NCI-H1105 treated with DMSO at 0.1 percent for 48 hours (cell line): ENCODE data around the gene C1QL2.

Experiments
- DNase-seq: peaks from one replicate; lab custom pipeline; 2025; lab: John Stamatoyannopoulos, UW

The C1QL2 gene

DNA sequence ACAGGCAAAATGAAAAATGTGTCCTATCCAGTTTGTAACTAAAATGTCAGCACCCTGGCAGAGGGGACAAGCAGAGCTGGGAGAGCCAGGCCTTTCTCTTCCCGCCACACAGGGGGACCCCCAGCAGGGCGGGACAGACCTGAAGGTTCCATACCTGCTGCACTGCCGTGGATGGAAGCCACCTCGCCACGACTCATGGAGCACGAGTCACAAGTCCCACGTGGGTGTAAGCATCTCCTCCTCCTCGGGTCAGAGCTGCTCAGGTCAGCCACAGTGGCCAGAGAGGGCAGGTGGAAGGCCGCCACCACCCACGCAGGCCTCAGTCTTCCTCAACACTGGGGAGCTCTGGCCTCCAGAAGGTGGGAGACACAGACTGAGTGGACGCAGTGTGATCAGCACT is 21.0 kb downstream of the C1QL2 start:
- no peak for DNase-seq

- no peak for DNase-seq
These were observed 21.7 kb downstream of the C1QL2 start for GRCh38 chr2:119136872-119137271.

GRCh38 chr2:119136093-119136492 is 22.5 kb downstream of the C1QL2 start:
- DNase-seq = no peak

DNA sequence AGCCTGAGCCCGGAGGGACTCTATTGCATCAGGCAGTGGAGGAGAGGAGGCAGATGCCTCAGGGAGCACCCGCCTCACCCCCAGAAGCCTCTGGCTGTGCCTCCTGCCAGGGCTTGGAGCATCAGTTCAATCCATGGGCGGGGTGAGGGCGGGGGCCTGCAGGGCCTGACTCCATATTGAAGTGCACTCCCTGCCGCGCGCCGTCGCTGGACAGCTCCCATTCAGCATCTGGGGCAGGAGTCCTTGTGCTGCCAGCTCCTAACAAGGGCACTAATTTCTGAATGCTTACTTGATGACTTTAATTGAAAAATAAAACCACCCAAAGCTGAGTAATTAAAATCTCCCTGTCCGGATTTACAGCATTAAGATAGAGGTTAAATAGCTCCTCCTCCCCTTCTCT is 23.8 kb downstream of the C1QL2 start:
- DNase-seq = no peak

DNA sequence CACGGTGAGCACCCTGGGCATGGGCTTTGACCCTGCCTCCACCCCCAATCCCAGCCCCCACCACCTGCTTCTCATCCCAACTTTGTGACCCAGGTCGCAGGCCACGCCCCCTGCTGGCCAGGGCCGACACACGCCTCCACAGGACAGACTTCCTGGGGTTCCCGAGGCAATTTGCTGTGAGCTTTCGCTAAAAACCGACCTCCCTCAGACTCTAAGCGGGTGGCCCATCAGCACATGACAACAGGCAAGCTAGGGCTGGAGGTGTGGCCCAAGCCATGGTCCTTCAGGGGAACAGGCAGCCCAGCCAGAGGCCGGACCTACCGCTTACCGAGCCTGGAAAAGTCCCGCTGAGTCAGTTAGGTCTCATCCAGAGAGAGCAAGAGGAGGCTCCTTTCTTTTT is 31.9 kb downstream of the C1QL2 start:
- DNase-seq = no peak

GRCh38 chr2:119123389-119123788 is 35.2 kb downstream of the C1QL2 start:
- no peak for DNase-seq

DNA sequence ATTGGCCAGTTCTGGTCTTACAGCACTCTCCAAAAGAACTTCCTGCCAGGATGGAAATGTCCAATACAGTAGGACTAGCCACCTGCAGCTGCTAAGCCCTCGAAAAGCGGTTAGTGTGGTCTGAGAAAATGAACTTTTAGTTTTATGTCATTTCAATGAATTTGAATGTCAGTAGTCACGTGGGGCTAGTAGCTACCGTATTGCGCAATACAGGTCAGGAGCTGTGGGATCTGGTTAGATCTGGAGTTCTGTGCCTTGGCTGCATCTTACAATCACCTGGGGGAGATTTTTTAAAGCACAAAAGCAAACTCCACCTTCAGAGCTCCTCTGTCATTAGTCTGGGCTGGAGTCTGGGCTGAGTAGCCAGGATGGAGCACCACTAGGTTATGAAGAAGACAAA is 35.9 kb downstream of the C1QL2 start:
- DNase-seq = no peak

DNA sequence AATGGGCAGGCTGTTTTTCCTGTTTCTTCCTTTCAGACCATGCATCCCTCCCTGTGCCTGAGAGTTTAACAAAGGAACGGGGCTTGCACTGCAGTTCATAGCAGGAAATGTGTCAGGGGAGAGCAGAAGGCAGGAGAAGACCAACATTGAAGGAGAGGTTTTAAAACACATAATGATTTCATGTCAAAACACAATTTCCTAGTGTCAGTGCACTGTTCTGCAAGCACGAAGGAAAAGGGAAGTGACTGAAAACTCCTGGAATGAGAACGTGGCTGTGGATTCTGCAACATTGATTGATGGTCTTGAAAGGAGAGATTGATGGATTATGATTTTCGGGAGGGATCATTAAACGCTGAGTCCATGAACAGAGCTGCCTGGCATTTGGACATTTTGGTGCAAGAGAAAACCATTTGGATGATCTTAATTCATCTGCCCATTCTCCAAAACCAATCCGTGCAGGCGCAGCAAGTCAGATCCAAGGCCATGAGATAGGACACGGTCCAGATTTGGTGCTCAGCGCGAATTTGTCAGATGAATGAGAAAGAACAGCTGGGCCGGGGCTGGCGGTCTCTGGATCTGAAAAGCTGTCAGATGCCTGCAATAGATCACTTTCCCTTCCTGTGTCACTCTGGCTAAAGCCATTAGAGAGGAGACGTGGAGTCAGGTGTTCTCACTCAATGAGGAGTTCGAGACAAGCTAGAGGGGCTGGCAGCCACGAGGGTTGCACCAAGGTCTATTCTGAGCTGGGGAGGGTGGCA is 38.4 kb downstream of the C1QL2 start:
- no peak for DNase-seq

GRCh38 chr2:119119076-119119785 is 39.3 kb downstream of the C1QL2 start:
- peak; percentile 50 for DNase-seq

DNA sequence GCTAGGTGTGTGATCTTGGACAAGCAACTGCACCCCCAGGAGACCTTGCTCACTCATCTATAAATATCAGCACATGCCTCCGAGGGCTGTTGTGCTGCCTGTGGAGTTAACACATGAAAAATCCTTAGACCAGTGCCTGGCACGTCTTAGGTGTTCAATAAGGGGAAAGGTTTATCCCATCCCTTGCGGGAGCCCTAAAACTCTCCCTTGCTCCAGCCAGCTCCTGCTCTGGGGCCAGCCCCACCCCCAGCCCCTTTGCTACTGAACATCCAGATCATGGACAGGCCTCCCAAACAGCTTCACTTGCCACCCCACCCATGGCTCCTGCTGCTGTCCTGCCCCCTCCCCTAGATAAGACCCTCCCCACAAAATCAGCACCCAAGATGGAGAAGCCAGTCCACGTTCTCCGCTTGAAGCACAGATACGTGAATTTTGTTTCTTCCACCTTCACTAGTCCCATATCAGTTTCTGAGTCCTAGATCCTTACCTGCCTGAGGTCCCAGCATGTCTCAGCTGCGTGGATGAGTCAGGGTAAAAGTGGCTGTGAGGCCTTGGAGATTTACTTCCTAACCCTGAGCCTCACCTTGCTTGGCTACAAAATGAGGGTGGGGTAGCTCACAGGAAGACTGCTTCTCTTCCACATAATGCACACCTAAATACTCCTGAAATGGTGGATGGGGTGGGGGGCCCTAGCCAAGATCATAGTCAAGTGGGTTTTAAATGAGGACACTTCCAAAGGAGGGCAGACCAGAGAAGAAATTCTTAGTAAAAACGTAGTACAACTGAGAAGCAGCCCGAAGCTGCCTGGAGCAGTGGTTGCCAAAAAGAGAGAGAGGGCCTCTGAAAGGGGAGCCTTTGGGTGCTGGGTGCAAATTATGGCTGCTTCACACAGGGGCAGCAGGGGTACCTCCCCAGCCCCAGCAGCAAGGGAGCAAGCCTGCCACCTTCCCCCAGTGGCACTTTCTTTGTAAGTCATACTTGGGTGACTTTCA is 40.4 kb downstream of the C1QL2 start:
- no peak for DNase-seq

DNA sequence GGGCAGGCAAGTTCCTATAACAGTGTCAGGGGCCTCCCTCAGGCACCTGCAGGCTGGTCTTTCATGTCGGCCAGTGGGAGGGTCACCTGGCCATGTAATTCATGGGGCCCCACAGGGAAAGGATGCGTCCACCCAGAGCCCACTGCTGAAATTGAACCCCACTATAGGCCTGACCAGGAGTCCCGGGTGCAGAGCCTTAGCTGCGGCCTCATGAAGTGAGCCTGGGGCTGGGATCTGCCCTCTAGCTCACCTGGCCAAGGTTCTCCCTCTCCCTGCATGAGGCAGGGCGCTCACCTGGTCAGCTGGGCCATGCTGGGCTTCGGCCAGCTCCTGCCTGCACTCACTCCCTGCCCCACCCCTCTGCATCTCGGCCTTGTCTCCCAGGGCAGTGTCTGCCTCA is 41.1 kb downstream of the C1QL2 start:
- no peak for DNase-seq

- DNase-seq = no peak
These were observed 41.9 kb downstream of the C1QL2 start for GRCh38 chr2:119116411-119117295.

DNA sequence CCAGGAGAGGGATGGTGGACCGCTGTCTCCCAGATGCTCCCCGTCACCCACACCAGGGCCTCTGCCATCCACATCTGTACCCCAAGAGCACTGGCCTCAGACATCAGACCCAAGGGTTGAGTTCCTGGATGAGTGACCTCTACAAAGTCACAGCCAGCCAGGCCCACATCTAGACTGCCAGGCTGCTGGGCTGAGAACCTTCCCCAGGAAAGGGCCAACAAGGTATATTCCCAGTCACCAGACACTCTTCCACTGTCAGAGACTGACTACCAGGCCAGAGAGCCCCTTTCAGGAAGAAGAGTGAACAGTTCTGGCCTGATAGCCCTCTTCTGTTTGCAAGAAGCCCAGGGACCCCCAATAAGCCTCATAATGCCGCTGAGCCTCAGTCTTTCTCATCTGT is 44.3 kb downstream of the C1QL2 start:
- DNase-seq = no peak

- no peak for DNase-seq
These were observed 45.1 kb downstream of the C1QL2 start for GRCh38 chr2:119113489-119113770.

DNA sequence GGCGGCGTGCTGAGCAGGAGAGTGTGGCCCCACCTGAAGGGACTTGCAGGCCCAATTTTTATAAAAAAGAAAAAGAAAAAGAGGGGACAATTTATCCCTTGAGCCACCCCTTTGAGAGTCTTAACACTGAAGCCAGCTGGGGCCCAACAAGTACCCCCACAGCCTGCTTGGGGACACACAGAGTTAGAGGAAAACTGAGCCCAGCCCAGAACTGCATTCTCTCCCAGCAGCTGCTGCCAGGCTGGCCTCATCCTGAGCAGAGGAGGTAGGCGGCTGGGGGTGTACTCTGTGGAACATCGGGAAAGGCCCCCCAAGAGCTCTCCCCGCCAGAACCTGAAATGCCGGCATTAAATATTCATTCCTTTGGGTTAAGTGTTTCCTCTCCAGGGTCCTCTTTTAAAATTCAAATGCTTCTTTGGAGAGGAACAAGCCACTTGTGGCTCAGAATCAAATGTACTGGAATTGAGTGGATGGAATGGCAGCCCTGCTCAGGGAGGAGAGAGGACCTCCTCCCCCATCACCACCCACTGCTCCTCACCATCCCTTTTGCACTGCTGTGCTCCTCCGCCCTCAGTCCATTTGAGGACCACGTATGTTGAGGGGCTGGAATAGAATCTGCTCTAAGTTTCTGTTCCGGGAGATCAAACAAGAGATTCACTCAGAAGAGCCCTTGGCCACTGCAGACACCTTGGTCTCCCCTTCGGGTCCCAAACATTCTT is 45.6 kb downstream of the C1QL2 start:
- DNase-seq = no peak

- DNase-seq = no peak
These were observed 46.3 kb downstream of the C1QL2 start for GRCh38 chr2:119112230-119112629.

DNA sequence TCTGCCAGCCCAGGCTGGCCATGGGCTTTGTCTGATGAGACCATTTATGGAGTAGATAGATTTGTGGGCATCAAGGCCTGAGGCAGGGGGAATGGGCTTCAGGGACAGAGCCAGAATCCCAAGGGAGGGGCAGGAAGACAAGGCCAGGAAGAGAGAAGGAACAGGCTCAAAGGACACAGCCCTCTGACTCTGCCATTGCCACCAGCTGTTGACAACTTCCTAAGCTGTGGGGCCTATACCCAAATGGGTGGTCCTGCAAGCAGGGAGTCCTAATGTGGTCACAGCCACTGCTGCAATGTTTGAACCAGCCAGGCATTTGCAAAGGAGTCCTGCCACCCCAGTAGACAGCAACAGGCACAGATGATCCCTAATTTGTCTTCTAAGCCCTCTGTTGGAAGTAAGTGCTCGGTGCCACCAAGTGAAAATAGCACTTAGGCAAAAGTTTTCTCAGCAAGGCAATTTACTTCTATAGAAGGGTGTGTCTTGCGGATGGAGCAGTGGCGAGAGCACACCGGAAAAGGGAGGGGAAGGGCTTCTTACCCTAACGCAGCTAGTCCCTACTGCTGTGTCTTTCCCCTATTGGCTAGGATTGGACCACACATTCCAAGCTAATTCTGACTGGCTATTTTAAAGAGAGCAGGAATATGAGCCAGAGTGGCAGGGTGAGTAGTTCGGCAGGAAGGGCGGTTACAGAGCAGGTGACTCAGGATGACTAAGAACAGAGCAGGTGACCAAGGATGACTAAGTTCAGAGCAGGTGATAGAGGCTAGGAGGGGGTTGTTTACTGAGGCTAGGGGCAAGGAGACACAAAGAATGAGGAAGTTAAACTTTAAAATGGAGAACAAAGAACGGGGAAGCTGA is 47.2 kb downstream of the C1QL2 start:
- no peak for DNase-seq

GRCh38 chr2:119109866-119110265 is 48.7 kb downstream of the C1QL2 start:
- no peak for DNase-seq

DNA sequence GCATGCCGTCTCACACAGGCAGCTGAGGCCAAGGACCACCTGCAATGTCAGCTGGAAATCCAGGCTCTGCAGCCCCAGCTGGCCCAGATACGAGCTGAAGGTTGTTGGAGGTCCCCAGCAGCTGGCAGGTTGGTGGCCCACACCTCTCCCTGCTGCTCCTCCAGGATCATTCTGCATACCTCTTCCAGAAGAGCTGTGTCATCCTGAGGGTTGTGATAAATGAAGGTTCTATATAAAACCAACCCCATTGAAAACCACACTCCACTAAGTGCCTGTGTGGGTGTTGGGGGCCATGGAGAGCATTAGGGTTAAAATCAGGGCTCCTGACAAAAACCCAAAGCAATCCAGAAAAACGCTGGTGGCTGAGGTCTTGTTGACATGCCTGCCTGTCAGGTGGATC is 50.4 kb downstream of the C1QL2 start:
- DNase-seq = no peak

DNA sequence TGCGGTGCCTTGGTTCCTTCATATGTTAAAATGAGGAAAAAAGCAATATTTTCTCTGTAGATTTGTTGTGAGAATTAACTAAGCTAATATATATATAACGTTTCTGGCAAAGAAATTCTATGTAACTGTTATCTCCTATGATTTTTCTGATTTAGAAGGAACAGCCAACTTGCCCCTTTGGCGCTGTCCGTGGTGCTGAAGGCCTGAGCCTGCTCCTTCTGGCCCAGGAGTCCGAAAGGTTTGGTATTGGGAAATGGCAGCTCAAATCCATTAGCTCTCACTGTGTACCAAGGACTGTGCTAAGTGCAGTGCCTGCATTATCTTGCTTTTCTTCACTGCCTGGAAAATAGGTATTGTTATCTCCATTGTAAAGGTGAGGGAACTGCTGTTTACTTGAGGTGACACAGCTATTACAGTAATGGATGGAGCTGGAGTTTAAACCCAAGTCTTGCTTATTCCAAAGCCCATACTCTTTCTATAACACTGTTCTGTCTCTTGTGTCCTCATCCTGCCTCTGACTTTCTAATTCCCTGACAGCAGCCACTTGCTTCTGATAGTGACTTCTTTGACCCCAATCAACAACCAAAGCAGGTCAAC is 52.2 kb downstream of the C1QL2 start:
- DNase-seq = no peak
